Measurements from ENCODE around the gene COL4A5. TPM values are rescaled to one million over a fixed set of nuclear protein-coding genes. Genes with fewer than 3 reads are reported as not detected.

COL4A5 gene
- total and polyA plus RNA-seq, 4 donors, result 49.4 to 119 (median 70.0) TPM

Small RNA genes lying within 50 kb of the gene (small RNA-seq; reads per million reads assigned to genes)
- not detected for gene RF00019 (ENCODE audit: low replicate concordance)

Other genes starting within 250 kb of the COL4A5 start
- 10 to 100 TPM; 11.5 to 39.4 TPM for gene COL4A6, start 1.4 kb upstream of the COL4A5 start, total RNA-seq
- 10 to 100 TPM; 10.7 to 12.6 TPM for gene COL4A6, start 1.4 kb upstream of the COL4A5 start, polyA plus RNA-seq (ENCODE audit: insufficient read length in 2 of 2)